OCI-LY3 (cell line): Measurements from ENCODE around the gene EXTL1.

ENCODE experiments used
- EZH2phosphoT487 ChIP-seq: fragments of 200-600 bp; shearing (Covaris generic); IDR thresholded peaks from 2 replicates; pipeline ENCODE4 v1.6.1; 2018; ENCODE audit warnings: antibody characterized with exemption, mixed run types, low read depth
- TF ChIP-seq, protein P1 (sequence below): fragments of 200-600, 300-600 bp; sonication (generic); IDR thresholded peaks from 2 replicates; pipeline ENCODE4 v1.5.1; 2014; ENCODE audit warnings: antibody characterized with exemption, low read length, low read depth

DNA sequence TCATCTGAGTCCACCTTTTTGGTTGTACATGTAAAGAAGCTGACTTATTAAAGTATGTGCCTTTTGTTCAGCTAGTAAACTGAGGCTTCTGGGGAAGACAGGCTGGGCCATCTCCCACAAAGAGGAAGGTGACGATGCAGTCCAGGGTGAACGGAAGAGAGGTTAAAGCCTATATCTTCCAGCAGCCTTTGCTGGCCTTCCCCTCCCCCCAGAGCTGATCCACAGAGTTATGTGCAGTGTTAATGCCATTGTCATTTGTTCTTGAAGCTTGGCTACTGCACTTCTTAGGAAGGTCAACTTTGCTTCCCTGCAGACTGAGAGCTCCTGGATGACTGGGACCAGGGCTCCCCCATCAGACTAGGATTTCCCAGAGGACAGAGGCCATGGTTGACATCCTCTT lies 22.2 kb downstream of the EXTL1 start:
- TF ChIP-seq, protein P1, sequence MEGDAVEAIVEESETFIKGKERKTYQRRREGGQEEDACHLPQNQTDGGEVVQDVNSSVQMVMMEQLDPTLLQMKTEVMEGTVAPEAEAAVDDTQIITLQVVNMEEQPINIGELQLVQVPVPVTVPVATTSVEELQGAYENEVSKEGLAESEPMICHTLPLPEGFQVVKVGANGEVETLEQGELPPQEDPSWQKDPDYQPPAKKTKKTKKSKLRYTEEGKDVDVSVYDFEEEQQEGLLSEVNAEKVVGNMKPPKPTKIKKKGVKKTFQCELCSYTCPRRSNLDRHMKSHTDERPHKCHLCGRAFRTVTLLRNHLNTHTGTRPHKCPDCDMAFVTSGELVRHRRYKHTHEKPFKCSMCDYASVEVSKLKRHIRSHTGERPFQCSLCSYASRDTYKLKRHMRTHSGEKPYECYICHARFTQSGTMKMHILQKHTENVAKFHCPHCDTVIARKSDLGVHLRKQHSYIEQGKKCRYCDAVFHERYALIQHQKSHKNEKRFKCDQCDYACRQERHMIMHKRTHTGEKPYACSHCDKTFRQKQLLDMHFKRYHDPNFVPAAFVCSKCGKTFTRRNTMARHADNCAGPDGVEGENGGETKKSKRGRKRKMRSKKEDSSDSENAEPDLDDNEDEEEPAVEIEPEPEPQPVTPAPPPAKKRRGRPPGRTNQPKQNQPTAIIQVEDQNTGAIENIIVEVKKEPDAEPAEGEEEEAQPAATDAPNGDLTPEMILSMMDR = no peak
- no peak for TF ChIP-seq EZH2phosphoT487
